Measurements from ENCODE around the gene ANKRD44. TPM values are rescaled to one million over a fixed set of nuclear protein-coding genes. Genes with fewer than 3 reads are reported as not detected.

The ANKRD44 gene
- total and polyA plus RNA-seq, 7 donors = 0.35 to 9.3 (median 1.7) TPM

Other genes with a start within 250 kb of the ANKRD44 start
- 100 to 1,000 TPM; 112 to 162 (median 142) TPM for gene SF3B1, start 124.2 kb upstream of the ANKRD44 start, total RNA-seq
- gene SF3B1, start 124.2 kb upstream of the ANKRD44 start, polyA plus RNA-seq = 100 to 1,000 TPM in 2 of 3 donors, 10 to 100 TPM in 1; 89.2 to 137 (median 116) TPM
- gene COQ10B, start 142.8 kb upstream of the ANKRD44 start, total RNA-seq = 10 to 100 TPM in 3 of 4 donors, 1 to 10 TPM in 1; 9.9 to 20.2 (median 18.5) TPM
- 10 to 100 TPM; 11.9 to 16.4 (median 14.5) TPM for gene COQ10B, start 142.8 kb upstream of the ANKRD44 start, polyA plus RNA-seq
- gene HSPD1, start 189.1 kb upstream of the ANKRD44 start, total RNA-seq = 100 to 1,000 TPM; 167 to 252 (median 192) TPM
- gene HSPD1, start 189.1 kb upstream of the ANKRD44 start, polyA plus RNA-seq = 100 to 1,000 TPM; 188 to 468 (median 240) TPM
- gene HSPE1, start 189.6 kb upstream of the ANKRD44 start, total RNA-seq = 100 to 1,000 TPM in 3 of 4 donors, 10 to 100 TPM in 1; 87.4 to 120 (median 112) TPM
- gene HSPE1, start 189.6 kb upstream of the ANKRD44 start, polyA plus RNA-seq = 100 to 1,000 TPM; 155 to 304 (median 197) TPM
- gene MOB4, start 205.3 kb upstream of the ANKRD44 start, total RNA-seq = 10 to 100 TPM; 22.7 to 30.0 (median 29.0) TPM
- 10 to 100 TPM; 27.5 to 57.6 (median 31.4) TPM for gene MOB4, start 205.3 kb upstream of the ANKRD44 start, polyA plus RNA-seq